Posterior vena cava (tissue), 2 donors: ENCODE data around the gene FOXJ3. TPM values are rescaled to one million over a fixed set of nuclear protein-coding genes. Genes with fewer than 3 reads are reported as not detected.

Experiments used
- DNase-seq: peaks from one replicate; pipeline ENCODE4 v3.0.0-alpha.2; 2020; ENCODE audit warnings: low spot score
- intact Hi-C, 2 donors: fragments of 100-400 bp; cut with DNase I; formaldehyde crosslinking; loops; one replicate each; pipeline versions ENCODE4 v1.14.1 to v1.14.2; 2022 to 2023
- total RNA-seq, 2 donors: library from RNA; stranded (reverse); fragmentation: NEBNext Ultra II Directional; extraction: Animal tissue kit (Norgen Biotek cat#: 25700); gene quantifications; one replicate each; pipeline ENCODE4 v1.2.1, GENCODE V29; 2021
- donor health status: DM: yes; HTN: yes; CAD: no.
- donor health status: DM: yes; HTN: yes; CAD: no.

The FOXJ3 gene
- total RNA-seq, 2 donors from 2014 or later = 44.3 to 45.4 TPM

GRCh38 chr1:42176902-42177519, 158.0 kb downstream of the FOXJ3 start:
- intact Hi-C loops = no loop called here
- no peak for DNase-seq

DNA sequence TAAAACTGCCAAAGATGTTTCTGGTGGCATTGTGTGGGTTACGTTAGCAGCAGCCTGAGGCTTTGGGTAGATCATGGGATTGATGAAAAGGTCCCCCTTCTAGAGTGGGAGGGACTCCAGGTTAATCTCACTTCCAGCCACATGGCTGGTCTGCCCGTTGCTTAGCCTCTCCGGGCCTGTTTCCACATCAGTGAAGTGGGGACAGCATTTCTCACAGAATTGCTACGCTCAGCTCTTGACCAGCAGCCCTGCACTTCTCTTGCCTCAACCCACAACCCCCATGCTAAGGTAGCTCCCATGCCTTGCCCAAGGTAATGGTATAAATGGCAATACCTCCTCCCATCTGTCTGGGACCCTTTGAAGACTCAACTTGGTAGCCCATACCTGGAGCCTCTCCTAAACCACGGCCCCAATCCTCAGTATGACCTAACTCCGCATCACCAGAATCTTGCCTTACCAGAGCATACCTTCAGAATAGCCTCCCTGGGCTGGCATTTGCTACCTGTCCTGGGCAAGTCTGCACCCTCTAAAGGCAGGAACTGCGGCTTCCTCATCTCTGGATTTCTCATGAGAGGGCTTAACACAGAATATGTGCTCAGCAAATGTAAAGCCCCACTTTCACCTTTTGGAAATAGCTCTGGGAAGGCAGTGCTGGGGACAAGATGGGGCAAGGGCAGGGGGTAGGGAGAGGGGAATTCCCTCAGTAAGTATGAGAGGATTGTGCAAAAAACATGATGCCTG, 159.6 kb downstream of the FOXJ3 start:
- DNase-seq = no peak
- intact Hi-C loops = no loop called here

- intact Hi-C loops = loop anchor here in 1 of 2 donors (5.0 kb wide), 1 partner anchor 602 kb away; no protein-coding TSS in a partner anchor
Measured at GRCh38 chr1:42173961-42174735, 160.9 kb downstream of the FOXJ3 start.

GRCh38 chr1:42173155-42173933, 161.7 kb downstream of the FOXJ3 start:
- intact Hi-C loops = loop anchor here in 1 of 2 donors (5.0 kb wide), 1 partner anchor 601 kb away; no protein-coding TSS in a partner anchor
- DNase-seq = peak; percentile 89

More at GRCh38 chr1:42173961-42174735, 160.9 kb downstream of the FOXJ3 start:
- no peak for DNase-seq

DNA sequence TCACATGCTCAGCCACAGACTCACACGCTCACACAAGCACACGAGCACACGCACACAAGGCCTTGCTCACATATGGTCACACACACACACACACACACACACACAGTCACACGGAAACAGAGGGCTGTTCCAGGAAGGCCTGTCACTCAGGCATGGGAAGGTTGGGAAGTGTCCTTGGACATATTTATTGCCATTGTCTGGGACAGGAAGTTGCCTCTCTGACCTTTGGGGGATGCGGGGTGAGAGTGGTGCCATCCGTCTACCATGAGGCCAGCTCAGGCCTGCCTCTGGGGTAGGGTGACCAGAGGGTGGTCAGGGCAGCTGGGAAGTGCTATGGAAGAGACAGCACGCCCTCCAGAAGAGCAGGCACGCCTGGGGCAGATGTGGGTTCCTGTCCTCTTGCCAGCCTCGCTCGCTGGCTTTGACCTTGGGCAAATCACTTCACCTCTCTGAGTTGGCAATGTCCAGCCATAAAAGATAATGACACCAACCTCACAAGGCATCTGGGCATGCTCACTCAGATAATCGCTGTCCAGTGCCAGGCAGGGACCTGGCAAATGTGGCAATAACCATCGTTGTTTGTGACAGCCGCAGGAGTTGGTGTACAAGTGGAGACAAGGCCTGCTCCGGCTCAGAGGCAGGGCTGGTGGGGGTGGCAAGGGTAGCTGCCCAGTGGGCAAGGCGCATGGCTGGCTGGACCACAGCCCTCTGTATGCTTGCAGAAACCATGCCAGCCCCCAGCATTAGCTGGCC, 162.5 kb downstream of the FOXJ3 start:
- intact Hi-C loops = loop anchor here in 1 of 2 donors (5.0 kb wide), 1 partner anchor 600 kb away; no protein-coding TSS in a partner anchor
- DNase-seq = no peak

DNA sequence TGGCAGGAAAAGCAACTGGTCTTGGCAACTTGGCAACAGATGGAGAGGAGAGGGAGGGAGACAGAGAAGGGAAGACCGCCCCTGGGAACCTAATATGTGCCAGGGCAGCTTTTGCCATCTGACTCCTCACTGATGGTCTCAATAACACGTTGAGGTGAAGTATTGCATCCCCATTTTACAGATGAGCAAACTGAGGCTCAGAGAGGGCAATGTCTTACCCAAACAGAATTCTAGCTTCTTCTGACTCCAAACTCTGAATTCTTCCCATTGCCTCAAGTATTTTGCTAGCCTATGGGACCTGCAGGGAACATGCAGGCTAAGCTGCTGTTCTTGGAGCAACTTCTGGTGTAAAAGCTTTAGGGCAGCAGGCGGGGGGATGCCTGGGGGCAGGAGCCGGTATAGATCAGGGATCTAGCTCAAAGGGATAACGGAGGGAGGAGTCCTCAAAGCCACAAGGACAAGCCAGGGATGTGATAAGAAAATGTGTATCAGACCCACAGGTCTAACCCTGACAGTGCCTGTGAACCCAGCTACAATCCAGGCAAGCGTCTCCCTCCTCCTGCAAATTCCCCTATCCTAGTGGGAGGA, 163.3 kb downstream of the FOXJ3 start:
- intact Hi-C loops = loop anchor here in 1 of 2 donors (5.0 kb wide), 1 partner anchor 599 kb away; no protein-coding TSS in a partner anchor
- DNase-seq = no peak

DNA sequence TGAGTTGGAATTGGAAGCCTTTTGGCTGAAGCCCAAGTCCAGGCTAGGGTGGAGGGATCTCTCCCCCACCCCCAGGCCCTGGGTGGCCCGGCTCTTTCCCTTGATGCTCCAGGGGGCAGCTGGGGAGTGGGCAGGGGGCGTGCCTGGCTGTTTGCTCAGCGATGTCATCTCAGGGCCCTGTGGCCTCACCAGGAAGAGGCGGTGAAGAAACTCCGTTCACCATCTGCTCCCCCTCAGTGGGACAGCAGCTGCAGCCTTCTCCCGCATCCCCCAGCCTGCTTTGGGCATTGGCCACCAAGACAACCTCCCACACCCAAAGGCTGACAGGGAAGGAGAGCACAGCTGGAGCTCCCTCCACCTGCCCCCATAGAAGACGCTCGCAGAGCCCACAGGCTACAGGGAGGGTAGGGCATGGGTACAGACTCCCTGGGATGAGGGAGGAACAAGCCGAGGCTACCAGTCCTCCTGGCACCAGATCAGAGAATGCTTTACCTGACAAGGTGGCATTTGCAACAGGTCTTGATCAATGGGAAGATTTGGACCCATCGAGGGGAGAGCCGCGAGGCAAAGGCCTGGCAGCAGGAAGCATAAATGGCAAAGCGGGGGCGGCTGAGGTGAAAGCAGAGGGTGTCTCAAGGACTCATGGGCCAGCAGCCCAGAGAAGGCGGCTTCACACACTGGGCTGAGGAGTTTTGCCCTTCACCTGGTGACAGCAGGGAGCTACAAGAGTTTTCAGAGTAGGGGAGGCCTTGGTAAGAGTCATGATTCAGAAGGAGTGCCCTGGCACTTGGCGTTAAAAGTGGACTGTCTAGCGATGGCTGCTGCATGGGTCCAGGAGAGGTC, 164.0 kb downstream of the FOXJ3 start:
- intact Hi-C loops = loop anchor here in 1 of 2 donors (5.0 kb wide), 1 partner anchor 599 kb away; no protein-coding TSS in a partner anchor
- no peak for DNase-seq

GRCh38 chr1:42168763-42169162, 166.3 kb downstream of the FOXJ3 start:
- intact Hi-C loops = no loop called here
- DNase-seq = no peak

DNA sequence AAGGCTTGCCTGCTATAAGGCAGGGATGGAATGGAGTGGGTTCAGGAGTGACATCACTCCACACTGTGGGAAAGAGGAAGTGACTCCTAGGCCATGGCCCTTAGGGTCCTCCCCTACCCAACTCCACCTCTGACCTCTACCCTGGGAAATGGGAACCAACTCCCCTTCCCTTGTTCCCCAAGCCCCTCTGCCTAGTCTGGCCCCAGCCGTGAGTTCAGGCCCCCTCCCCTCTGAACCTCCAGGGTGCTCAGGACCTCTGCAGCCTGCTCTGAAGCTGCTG, 166.7 kb downstream of the FOXJ3 start:
- intact Hi-C loops = no loop called here
- DNase-seq = no peak

- intact Hi-C loops = no loop called here
- DNase-seq = no peak
Measured at GRCh38 chr1:42167611-42168390, 167.2 kb downstream of the FOXJ3 start.

GRCh38 chr1:42165511-42166210, 169.4 kb downstream of the FOXJ3 start:
- intact Hi-C loops = no loop called here

DNA sequence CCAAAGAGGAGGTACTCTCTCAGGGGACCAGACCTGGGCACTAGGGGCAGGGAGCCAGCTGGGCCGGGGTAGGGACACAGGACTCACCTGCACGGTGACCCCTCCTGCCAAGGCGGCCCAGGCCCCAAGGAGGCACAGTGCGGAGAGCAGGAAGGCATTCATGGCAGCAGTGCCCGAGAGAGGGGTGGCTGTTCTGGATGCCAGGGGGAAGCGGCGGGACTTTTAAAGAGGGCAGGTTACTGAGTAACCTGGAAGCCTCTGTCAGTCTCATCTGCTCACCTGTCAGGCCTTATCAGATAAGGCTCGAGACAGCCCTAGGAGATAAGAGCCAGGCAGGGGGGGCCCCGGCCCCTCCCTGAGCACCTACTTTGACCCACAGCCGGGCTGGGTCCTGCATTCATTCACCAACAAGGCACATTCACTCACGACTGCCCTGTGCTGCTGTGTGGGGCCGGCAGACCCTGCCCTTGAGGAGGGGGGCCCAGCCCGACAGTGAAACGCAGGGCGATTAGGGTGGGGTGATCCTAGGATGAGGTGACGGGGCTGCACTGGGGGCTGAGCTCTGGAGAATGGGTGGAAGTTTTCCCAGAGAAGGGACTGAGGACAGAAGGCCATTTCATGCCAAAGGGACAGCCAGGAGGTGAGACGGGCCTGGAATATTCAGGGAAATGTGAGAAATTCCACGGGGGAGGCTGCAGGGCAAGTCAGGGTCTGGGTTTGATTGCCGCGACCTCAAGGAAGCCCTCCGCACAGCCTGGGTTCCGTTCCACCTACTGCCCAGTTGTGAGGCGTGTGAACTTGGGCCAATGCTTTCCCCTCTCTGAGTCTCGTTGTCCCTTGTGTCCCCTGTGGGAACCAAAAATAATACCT, 170.2 kb downstream of the FOXJ3 start, which contains the start of gene GUCA2A:
Gene GUCA2A (minus strand): TSS at position 195 of the 870 bp plus-strand sequence. CDS start 33 bp downstream, at position 162.
- DNase-seq = no peak
- intact Hi-C loops = no loop called here

More at GRCh38 chr1:42165511-42166210, 169.4 kb downstream of the FOXJ3 start:
- no peak for DNase-seq

DNA sequence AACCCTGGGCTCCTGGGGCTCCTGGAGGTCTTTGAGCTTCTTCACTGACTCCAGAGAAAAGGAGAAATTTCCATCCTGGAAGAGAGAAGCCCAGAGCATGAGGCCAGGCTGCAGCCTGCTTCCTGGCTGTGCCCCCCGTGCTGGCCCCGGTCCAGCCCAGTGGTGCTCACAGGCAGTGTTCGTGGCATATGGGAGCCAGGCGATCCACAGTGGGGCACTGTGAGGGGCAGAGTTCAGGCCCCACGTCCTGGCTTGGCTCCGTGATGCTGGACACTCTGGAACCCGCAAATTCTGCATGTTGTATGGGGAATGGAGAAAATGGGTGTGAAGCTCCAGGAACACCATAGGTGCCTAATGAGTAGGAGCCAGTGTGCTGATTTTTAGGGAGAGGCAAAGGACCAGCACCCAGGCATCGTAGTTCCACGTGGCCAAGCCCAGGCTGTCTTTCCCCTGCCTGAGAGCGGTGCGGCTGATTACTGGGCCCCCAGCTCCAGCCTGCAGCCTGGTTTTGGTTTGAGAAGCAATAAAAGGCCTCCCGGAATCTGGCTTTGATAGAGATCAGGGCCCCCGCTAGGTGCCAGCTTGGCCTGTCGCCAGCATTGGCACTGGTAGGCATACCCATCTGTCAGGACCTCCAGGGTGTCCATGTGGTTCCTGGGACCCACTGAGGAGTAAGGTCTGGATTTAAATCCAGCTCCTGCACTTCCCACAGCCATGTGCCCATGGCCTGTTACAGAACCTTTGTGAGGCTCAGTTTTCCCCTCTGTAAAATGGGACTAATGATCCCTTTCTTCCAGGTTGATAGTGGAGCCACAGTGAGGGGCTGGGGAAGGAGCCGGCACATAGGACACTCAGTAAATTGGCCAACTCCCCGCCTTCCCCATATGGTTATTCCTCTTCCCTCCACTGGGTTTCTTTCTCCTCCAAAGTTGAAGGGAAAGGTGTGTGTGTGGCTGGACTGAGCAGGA, 171.2 kb downstream of the FOXJ3 start:
- intact Hi-C loops = no loop called here
- no peak for DNase-seq

- intact Hi-C loops = no loop called here
Measured at GRCh38 chr1:42163114-42163513, 171.9 kb downstream of the FOXJ3 start.

More at GRCh38 chr1:42163114-42163513, 171.9 kb downstream of the FOXJ3 start:
- DNase-seq = no peak
